ENCODE data around the gene GIPC3.
"Not testable (repeated sequence)": the region's sequence is repeated elsewhere in the genome, so short reads cannot be mapped to it uniquely, and the experiment has no call there.

The GIPC3 gene

DNA sequence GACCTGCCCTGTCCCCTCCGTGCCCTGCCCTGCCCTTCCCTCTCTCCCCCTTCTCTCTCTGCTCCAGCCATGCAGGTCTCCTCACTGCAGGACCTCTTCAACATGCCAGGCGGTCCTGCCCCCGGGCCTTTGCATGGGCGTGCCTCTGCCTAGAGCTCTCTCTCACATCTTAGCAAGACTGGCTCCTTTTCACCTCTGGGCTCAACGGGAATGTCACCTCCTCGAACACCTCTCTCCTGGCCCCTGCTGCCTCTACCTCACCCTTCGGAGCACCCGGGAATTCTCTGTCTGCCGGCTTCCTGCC, 33.5 kb upstream of the GIPC3 start:
- DNase-seq, result no peak

DNA sequence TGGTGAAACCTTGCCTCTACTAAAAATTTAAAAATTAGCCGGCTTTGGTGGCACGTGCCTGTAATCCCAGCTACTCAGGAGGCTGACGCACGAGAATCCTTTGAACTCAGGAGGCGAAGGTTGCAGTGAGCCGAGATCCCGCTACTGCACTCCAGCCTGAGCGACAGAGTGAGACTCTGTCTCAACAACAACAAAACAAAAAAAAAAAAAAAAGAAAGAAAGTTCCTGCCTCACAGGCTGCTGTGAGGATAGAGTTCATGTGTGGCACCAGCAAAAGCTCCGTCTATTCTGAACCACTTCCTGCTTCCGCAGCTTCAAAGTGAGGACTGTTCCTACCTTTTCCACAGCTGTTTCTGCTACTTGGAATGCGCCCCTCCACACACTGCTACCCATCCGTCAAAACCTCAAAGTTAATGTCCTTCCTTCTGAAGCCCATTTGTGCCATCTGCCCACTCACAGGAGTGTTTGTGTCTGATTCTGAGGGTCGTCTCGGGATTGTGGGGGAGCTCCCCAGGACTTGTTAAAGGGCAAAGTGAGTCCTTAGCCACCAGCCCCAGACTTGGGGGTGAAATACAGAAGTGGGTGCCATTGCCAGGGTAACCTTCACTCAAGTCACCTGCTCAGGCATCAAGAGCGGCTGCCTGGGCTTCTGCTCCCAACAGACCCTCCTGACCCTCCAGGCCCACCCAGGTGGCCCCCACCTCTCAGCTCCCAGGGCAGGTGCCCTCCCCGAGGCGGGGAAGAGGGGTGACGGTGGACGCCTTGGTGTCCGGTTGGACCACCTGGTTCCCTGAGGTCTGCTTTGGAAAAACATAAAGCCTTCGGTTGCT, 30.8 kb upstream of the GIPC3 start:
- no peak for DNase-seq

DNA sequence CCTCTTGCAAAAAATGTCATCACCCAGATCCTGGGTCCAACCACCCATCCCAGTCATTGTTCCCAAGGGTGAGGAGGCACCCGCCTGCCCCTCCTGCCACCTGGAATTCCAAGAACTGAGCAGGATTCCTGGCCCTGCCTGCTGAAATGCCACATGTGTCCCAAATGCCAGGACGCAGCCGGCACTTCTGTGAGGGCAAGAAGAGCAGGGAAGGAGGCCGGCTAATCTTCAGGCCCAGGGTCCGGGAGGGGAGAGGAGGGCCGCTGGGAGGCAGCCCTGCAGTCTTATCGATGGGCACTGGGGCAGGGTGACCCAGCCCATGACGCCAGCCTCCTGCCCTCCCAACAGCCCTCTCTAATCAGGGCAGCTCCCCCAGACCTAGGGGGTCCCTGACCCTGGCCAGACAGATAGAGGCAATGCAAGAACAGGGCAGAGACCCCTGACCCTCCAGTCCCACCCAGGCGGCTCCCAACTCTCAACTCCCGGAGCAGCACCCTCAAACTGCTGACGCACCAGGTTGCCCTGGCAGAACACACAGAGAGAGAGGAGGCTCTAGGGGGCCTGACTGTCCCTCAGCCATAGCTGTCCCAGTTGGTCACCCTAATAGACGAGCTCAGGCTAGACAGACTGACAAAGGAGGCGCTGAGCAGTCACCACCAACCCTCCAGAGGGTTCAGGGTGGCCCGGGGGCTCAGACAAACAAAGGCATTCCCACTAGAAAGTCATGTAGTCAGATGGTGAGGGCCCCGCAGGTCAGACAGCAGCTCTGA, 29.4 kb upstream of the GIPC3 start:
- no peak for DNase-seq

DNA sequence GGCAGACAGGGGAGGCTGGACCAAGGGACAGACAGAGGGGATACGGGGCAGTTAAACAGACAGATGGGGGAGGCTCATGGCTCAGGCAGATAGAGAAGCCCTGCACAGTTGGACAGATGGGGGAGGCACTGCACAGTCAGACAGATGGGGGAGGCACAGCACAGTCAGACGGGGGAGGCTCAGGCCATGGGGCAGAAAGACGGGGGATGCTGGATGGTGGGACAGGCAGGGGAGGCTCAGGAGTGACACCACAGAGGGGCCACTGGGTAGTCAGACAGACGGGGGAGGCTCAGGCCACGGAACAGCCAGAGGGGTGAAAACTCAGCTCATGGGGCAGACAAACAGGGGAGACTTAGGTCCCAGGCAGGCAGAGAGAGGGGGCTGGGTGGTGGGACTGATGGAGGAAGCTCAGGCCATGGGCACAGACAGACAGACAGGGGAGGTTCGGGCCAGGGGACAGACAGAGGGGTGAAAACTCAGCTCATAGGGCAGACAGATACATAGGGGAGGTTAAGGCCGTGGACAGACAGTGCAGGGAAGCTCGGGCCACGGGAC, 28.8 kb upstream of the GIPC3 start:
- no peak for DNase-seq

DNA sequence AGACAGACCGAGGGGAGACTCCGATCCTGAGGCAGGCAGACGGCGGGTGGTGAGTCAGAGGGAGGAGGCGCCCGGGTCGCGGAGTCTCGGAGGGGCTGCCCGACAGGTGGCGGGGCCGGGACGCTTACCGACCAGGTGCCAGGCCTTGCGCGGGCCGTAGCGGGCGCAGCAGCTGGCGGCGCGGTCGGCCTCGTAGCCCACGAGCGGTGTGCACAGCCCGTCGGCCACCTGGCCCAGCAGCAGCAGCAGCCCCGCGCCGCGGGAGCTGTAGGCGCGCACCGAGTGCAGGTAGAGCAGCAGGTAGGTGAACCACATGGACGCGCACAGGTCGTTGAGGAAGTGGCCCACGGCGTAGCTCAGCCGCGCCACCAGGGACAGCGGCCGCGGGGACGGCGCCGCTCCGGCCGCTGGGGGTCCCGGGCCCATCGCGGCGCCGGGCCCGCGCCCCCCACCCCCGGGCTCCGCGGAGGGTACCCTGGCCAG, 28.3 kb upstream of the GIPC3 start:
- DNase-seq, result peak in 1 of 2 experiments; percentile 19

DNA sequence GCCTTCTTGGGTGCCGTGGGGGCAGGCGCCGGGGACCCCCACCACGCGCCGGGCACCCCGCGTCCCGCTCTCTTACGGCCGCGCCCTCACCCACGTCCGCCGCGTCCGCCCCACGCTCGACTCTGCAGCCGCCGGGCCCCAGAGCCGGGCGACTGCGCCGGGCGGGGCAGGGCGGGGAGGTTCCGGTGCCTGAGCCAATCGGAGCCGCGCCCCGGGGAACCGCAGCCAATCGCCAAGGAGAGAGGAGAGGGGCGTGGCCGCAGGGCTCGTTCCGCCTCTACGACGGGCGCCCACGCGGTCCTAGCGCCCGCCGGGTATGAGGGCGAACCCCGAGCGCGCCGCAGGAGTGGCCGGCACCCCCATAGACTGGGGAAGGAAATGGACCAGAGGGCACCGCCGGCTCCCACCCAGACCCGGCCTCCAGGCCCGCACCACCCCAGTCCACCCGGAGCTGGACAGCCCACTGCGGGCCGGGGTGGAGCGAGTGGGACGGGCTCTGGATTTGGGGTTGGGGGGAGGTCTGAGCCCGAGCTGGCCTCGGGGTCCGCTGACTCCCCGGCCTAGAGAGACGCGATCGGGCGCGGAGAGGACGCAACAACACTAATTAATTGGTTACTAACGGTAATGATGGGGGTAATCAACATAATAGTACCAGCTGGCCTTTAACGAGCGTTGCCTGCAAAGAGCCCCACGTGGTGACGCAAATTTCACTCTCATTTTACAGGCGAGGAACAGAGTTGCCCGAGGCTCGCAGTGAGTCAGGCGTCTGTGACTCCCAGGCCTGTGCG, 27.6 kb upstream of the GIPC3 start, which contains the start of gene MFSD12:
TSS of gene MFSD12 (minus strand) at position 126 of the 788 bp plus-strand sequence. CDS start 183 bp downstream, outside the sequence.
- DNase-seq, result peak; percentile 91 to 95

DNA sequence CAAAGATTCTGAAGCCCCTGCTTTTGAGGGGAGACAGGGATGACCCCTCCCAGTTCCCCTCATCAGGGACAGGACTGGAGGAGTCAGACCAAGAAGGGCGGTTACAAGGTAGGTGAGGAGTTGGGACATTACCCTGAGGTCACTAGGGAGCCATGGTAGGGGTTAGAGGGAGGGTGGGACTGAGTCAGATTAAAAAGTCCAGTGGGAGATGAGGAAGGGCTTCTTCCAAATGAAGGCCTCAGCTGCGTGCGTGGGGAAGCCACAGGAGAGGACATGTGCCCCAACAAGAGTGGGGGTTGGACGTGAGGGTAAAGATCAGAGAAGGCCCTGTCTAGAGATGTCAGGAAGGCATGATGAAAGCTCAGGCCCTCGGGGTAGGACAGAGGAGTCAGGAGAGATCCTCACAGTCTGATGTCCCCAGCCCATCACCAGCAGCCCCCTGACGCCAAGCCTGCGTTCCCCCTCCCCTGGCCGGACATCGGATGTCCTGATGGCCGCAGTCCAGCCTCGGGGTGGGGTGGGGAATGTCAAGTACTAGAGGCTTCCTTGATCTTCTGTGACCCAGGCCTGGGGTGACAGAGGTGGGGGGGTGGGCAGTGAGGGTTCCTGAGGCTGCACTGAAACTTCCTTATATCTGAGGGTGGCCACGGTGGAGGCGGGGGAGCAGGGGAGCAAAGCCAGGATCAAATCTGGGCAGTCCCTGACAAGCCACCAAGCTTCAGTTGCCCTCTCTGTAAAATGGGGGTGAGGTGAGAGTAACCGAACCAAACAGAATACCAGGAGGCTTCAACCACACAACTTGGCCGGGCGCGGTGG, 21.4 kb upstream of the GIPC3 start:
- DNase-seq, result no peak

DNA sequence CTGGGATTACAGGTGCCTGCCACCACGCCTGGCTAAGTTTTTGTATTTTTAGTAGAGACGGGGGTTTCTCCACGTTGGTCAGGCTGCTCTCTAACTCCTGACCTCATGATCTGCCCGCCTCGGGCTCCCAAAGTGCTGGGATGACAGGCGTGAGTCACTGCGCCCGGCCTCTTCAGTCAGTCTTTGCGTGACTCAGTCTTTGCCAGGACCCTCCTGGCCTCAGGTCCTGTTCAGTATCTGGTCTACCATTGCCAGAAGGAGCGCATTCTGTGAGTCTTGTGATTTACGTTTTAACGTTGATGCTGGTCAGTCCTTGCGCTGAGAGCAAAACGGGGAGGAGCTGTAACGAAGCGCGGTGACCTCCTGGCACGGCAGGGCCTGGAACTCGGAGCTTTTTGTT, 20.1 kb upstream of the GIPC3 start:
- DNase-seq, result no peak

DNA sequence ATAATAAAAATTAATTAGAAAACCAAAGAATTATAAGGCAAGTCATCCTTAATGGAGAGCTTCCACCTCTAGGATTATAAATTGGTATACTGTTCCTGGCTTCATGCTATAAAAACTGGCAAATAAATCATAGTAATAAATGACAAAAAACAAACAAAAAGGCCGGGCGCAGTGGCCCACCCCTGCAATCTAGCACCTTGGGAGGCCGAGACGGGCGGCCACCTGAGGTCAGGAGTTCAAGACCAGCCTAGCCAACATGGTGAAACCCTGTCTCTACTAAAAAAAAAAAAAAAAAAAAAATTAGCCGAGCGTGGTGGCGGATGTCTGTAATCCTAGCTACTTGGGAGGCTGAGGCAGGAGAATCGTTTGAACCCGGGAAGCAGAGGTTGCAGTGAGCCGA, 15.2 kb upstream of the GIPC3 start:
- DNase-seq, result not testable (repeated sequence)

DNA sequence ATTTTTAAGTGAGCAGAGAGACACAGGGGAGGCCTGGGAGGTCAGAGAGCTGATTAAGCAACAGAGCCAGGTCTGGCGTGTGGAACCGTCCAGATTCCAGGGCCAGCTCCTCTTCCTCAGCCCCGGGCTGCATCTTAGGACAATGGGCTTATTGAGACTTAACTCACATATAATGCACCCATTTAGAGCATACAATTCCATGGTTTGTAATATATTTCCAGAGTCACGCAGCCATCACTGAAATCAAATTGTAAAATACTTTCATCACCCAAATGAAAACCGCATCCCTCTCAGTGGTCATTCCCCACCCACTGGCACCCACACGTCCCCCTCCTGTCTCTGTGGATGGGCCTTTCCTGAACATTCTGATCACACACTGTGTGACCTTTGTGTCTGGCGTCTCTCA, 14.7 kb upstream of the GIPC3 start:
- no peak for DNase-seq

DNA sequence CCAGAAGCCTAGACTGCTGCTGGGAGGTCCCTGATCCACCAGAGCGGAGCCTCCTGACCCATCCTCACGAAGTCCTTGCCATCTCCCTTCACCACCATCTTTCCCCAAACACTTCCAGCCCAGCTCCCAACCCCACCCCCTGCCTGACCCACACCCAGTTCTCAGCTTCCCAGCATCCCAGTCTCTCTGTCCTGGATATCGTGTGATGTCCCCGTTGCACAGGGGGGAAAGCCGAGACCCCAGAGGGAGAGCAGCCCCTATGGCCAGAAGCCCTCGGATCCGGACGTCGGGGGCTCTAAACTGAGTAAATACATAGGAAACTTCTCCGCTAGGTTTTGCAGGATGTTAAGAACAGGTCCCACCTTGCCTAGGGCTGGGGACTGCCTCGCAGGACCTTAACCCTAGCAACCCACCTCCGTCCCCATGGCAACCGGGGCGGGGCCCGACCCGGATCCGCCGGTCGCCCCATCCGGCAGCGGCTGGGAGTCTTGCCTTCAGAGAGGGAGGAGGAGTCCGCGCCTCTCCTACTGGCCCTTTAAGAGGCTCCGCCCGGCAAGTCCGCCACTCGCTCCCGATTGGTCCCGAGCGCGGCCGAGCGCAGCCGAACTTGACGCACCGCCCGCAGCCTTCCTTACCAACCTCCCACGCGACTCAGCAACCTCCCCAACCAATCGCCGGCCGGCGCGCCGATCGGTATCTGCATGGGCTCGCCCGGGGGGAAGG, 13.0 kb upstream of the GIPC3 start:
- DNase-seq, result peak; percentile 99

DNA sequence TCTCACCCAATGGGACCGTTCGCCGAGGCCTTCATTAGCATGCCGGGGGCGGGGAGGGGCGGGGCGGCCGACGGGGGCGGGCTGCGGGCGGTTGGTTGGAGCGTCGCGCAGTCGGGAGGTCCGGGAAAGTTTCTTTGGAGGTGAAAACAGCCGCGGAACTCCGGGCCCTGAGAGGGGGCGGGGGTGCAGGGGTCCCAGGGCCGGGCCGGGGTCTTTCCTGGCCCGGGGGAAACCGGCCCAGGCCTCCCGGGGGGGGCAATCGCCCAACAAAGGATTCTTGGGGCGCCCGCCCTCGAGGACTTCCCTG, 12.5 kb upstream of the GIPC3 start, which contains the start of gene HMG20B:
TSS of gene HMG20B (plus strand) at position 90 of the 307 bp plus-strand sequence. CDS start 366 bp downstream, outside the sequence.
- no peak for DNase-seq

DNA sequence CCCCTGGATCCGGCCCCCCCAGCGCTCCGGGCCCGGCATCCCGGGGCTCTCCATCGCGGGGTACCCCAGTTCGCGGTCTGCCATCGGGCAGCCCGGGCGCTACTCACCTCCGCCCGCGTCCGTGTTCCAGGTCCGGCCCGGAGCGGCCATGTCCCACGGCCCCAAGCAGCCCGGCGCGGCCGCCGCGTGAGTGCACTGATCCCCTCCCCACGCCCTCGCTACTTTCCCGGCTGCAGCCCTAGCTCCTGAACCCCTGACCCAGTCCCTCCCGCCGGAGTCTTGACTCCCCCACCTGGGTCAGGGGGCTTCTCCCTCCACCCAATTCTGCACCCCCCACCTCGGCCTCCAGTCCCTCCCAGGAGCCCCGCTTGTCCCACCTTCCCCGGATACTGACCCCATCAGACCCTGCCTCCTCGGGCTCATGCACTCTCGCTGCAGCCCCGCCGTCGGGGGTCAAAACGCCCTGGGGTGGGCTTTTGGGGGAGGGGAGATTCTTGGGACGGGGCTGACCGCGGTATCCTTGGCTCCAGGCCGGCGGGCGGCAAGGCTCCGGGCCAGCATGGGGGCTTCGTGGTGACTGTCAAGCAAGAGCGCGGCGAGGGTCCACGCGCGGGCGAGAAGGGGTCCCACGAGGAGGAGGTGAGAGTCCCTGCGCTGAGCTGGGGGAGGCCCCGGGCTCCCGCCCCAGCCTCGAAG, 12.0 kb upstream of the GIPC3 start:
- no peak for DNase-seq

DNA sequence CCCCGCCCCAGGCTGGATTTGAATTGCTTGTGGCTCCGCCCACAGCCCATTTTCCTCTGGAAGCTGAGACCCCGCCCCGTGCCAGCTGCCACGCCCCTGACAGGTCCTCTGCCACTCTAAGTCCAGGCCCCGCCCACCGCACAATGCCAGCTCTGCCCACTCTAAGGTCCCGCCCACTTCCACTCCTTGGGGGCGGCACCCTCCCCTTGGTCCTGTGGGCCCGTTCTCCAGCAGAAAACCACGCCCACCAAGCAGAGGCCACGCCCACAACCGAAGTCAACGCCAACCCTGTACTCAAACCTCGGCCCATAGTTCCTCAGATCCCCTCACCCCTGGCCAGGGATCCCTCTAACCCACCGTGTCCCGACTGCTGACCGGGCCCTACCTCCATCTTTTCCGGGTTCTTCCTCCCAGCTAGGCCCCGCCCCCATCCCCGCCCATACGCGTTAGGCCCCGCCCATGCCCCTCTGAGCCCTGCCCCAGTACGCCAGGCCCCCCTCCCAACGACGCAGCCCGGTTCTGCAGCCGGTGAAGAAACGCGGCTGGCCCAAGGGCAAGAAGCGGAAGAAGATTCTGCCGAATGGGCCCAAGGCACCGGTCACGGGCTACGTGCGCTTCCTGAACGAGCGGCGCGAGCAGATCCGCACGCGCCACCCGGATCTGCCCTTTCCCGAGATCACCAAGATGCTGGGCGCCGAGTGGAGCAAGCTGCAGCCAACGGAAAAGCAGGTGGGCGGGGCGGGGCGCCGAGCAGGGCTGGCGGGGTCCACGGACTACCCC, 11.2 kb upstream of the GIPC3 start:
- peak; percentile 71 to 83 for DNase-seq

DNA sequence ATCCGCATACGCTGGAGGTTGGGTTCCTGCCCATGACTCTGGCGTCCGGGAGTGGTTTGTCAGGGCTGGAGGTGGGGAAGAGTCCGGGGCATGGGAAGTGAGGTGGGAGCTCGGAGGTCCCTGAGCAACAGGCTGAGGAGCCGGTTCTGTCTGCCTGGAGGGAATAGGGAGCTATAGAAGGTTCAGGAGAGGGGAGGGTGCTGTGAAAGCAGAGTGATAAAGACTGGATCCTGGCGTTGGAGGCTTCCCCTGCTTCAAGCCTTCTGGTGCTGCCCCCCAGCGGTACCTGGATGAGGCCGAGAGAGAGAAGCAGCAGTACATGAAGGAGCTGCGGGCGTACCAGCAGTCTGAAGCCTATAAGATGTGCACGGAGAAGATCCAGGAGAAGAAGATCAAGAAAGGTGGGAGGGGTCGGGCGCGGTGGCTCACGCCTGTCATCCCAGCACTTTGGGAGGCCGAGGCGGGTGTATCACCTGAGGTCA, 10.0 kb upstream of the GIPC3 start:
- no peak for DNase-seq

DNA sequence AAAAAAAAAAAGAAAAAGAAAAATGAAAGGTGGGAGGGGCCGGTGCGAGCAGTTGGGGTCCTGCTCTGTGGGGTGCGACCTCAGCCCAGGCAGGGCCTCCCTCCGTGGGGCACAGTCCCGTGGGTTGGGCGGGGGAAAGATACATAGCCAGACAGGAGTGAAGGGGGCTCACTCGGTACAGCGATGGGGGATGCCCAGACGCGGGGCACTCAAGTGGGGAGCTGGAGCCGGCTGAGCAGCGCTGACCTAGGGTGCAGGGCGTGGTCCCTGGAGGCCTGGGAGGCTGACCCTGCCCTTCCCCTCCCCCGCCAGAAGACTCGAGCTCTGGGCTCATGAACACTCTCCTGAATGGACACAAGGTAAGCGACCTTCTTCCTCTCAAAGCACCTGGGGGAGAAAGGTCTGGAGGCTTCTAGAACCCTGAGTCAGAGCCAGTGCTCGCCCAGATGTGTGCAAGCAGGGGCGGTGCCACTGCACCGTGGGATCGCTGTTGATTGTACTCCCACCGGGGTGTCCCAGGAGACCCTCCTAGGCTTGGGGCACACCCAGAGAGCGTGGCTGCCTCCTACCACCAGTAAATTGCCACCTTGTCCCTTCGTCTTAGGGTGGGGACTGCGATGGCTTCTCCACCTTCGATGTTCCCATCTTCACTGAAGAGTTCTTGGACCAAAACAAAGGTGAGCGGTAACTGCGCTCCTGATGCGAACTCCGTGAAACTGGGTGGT, 9.2 kb upstream of the GIPC3 start:
- no peak for DNase-seq

DNA sequence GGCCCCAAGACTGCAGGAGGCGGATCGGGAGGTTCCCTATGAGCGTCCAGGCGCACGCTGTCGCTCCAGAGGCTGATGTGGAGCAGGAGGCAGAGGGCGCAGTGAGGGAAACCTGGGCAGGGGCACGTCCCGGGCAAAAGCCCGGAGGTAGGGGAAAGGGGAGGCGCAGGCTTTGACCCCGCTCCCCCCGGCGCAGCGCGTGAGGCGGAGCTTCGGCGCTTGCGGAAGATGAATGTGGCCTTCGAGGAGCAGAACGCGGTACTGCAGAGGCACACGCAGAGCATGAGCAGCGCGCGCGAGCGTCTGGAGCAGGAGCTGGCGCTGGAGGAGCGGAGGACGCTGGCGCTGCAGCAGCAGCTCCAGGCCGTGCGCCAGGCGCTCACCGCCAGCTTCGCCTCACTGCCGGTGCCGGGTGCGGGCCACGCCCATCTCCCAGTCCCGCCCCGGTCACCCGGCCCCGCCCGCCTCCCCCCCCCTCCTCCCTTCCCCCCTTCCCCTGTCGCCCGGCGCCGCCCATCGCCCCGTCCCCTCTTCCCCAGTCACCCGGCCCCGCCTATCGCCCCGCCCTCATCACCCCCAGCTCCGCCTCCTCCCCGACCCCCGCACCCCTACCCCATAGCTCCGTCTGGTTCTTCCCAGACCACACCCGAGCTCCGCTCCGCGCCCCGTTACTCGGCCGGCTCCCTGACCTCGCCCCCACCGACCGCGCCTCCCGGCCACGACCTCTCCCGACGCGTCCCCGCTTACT, 8.4 kb upstream of the GIPC3 start:
- no peak for DNase-seq

DNA sequence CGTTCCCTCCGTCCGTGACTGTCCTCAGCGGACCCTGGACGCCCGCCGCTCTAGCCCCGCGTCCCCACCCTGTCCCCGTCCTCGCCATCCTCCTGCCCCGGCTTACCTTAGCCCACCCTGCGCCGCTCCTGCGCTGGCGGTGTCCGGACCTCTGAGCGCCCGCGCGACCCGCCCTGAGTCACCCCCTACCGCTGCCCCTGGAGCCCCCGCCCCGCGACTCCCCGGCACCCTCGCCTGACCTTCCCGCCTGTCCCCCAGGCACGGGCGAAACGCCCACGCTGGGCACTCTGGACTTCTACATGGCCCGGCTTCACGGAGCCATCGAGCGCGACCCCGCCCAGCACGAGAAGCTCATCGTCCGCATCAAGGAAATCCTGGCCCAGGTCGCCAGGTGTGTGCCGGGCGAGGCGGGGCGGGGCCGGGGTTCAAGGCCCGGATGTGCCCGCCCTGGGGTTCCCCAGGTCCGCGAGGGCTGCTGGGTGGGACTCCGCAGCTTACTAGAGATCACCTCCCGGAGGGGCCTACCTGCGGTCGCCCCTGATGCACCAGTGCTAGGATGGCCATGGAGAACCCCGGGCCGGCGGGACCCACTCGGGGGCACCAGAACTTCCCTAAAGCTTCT, 7.4 kb upstream of the GIPC3 start:
- no peak for DNase-seq

Measured in NCI-H2081 (cell line).